ENCODE data around the gene HS3ST4. TPM values are rescaled to one million over a fixed set of nuclear protein-coding genes. Genes with fewer than 3 reads are reported as not detected.

HS3ST4 gene
- total and polyA plus RNA-seq, 2 donors from 2014 or later = not detected

GRCh38 chr16:25828510-25828909 lies 136.8 kb downstream of the HS3ST4 start:
- H3K27me3 ChIP-seq (ENCODE audit: control insufficient read depth, insufficient read depth, low read length) = no peaks in the 10 kb centered on the region
- H3K4me3 ChIP-seq (ENCODE audit: low read length in 3 of 3) = no peak overlapping the region
- no peak overlapping the region for H3K9ac ChIP-seq (ENCODE audit: low read length in 3 of 3)
- intact Hi-C loops (cut with DNase I) = no loop called here
- no peak for TF ChIP-seq CTCF (IDR thresholded peaks at IDR 0.05; ENCODE audit: borderline replicate concordance, extremely low read depth, insufficient read depth)
- no peak for FAIRE-seq
- H3K36me3 ChIP-seq (ENCODE audit: control insufficient read depth in 2 of 3, insufficient read depth in 3 of 3, low read length in 3 of 3) = no peaks in the 10 kb centered on the region
- no peaks in the 10 kb centered on the region for H3K9me3 ChIP-seq (ENCODE audit: control insufficient read depth in 2 of 3, insufficient read depth in 1 of 3, low read length in 3 of 3)
- H3K4me1 ChIP-seq (ENCODE audit: control insufficient read depth in 2 of 3, insufficient read depth in 2 of 3, low read depth in 1 of 3, low read length in 3 of 3) = no peaks in the 10 kb centered on the region
- DNase-seq = no peak
- H3K27ac ChIP-seq (ENCODE audit: low read depth in 2 of 2, low read length in 2 of 2) = no peak overlapping the region

GRCh38 chr16:25832291-25832690 lies 140.5 kb downstream of the HS3ST4 start:
- TF ChIP-seq CTCF (IDR thresholded peaks at IDR 0.05; ENCODE audit: borderline replicate concordance, extremely low read depth, insufficient read depth) = no peak
- DNase-seq = no peak
- Histone ChIP-seq H3K9ac (ENCODE audit: low read length in 3 of 3) (no peak overlapping the region), H3K4me1 (ENCODE audit: control insufficient read depth in 2 of 3, insufficient read depth in 2 of 3, low read depth in 1 of 3, low read length in 3 of 3) (no peaks in the 10 kb centered on the region), H3K36me3 (ENCODE audit: control insufficient read depth in 2 of 3, insufficient read depth in 3 of 3, low read length in 3 of 3) (no peaks in the 10 kb centered on the region), H3K27me3 (ENCODE audit: control insufficient read depth, insufficient read depth, low read length) (no peaks in the 10 kb centered on the region), H3K9me3 (ENCODE audit: control insufficient read depth in 2 of 3, insufficient read depth in 1 of 3, low read length in 3 of 3) (no peaks in the 10 kb centered on the region), H3K4me3 (ENCODE audit: low read length in 3 of 3) (no peak overlapping the region), H3K27ac (ENCODE audit: low read depth in 2 of 2, low read length in 2 of 2) (no peak overlapping the region)
- intact Hi-C loops (cut with DNase I) = no loop called here
- no peak for FAIRE-seq

GRCh38 chr16:25834101-25834500 lies 142.3 kb downstream of the HS3ST4 start:
- H3K27me3 ChIP-seq (ENCODE audit: control insufficient read depth, insufficient read depth, low read length) = no peaks in the 10 kb centered on the region
- no peak for DNase-seq
- intact Hi-C loops (cut with DNase I) = no loop called here
- no peaks in the 10 kb centered on the region for H3K4me1 ChIP-seq (ENCODE audit: control insufficient read depth in 2 of 3, insufficient read depth in 2 of 3, low read depth in 1 of 3, low read length in 3 of 3)
- H3K9ac ChIP-seq (ENCODE audit: low read length in 3 of 3) = no peak overlapping the region
- no peak for TF ChIP-seq CTCF (IDR thresholded peaks at IDR 0.05; ENCODE audit: borderline replicate concordance, extremely low read depth, insufficient read depth)
- H3K36me3 ChIP-seq (ENCODE audit: control insufficient read depth in 2 of 3, insufficient read depth in 3 of 3, low read length in 3 of 3) = no peaks in the 10 kb centered on the region
- H3K9me3 ChIP-seq (ENCODE audit: control insufficient read depth in 2 of 3, insufficient read depth in 1 of 3, low read length in 3 of 3) = no peaks in the 10 kb centered on the region
- H3K4me3 ChIP-seq (ENCODE audit: low read length in 3 of 3) = no peak overlapping the region
- H3K27ac ChIP-seq (ENCODE audit: low read depth in 2 of 2, low read length in 2 of 2) = no peak overlapping the region
- no peak for FAIRE-seq

GRCh38 chr16:25835126-25835525 lies 143.4 kb downstream of the HS3ST4 start:
- intact Hi-C loops (cut with DNase I) = no loop called here
- Histone ChIP-seq H3K27ac (ENCODE audit: low read depth in 2 of 2, low read length in 2 of 2) (no peak overlapping the region), H3K9me3 (ENCODE audit: control insufficient read depth in 2 of 3, insufficient read depth in 1 of 3, low read length in 3 of 3) (no peaks in the 10 kb centered on the region), H3K9ac (ENCODE audit: low read length in 3 of 3) (no peak overlapping the region), H3K4me1 (ENCODE audit: control insufficient read depth in 2 of 3, insufficient read depth in 2 of 3, low read depth in 1 of 3, low read length in 3 of 3) (no peaks in the 10 kb centered on the region), H3K4me3 (ENCODE audit: low read length in 3 of 3) (no peak overlapping the region), H3K27me3 (ENCODE audit: control insufficient read depth, insufficient read depth, low read length) (no peaks in the 10 kb centered on the region), H3K36me3 (ENCODE audit: control insufficient read depth in 2 of 3, insufficient read depth in 3 of 3, low read length in 3 of 3) (no peaks in the 10 kb centered on the region)
- TF ChIP-seq CTCF (IDR thresholded peaks at IDR 0.05; ENCODE audit: borderline replicate concordance, extremely low read depth, insufficient read depth) = no peak
- DNase-seq = no peak
- no peak for FAIRE-seq
